H7 (cell line): Measurements from ENCODE around the gene ASRGL1. TPM values are rescaled to one million over a fixed set of nuclear protein-coding genes. Genes with fewer than 3 reads are reported as not detected.
"Not testable (repeated sequence)": the region's sequence is repeated elsewhere in the genome, so short reads cannot be mapped to it uniquely, and the experiment has no call there.

Experiments
- DNase-seq: peaks from one replicate; pipeline ENCODE4 v3.0.0; 2012
- H3K27me3 ChIP-seq: 2 replicates; pipeline ENCODE4 v1.6.0; 2011; ENCODE audit warnings: mild to moderate bottlenecking, low read length; ENCODE audit not compliant: control insufficient read depth, insufficient read depth
- H3K36me3 ChIP-seq: replicated peaks from 2 replicates; pipeline ENCODE4 v1.5.1; 2011; ENCODE audit warnings: low read length; ENCODE audit not compliant: control insufficient read depth, insufficient read depth
- H3K4me3 ChIP-seq: 2 replicates; pipeline ENCODE4 v1.5.1; 2011; ENCODE audit warnings: low read depth, mild to moderate bottlenecking, control low read depth, low read length, moderate library complexity; ENCODE audit not compliant: insufficient read depth
- total RNA-seq: library from RNA; depleted of rRNA; stranded (reverse); fragments of >200 nt; shearing (Covaris generic); gene quantifications from 2 replicates; pipeline ENCODE4 v1.2.3, GENCODE V29; 2014

The ASRGL1 gene
- total RNA-seq, 1 experiment from 2014 or later: 56.3 TPM

DNA sequence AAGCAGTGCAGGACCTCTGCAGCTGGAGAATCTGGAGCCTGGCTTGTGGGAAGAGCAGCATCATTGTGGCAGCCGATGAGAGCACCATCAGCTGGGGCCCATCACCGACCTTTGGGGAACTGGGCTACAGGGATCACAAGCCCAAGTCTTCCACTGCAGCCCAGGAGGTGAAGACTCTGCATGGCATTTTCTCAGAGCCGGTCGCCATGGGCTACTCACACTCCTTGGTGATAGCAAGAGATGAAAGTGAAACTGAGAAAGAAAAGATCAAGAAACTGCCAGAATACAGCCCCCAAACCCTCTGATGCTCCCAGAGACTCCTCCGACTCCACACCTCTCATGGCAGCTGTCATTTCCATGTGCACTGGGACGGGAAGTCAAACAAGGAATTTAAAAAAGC, 35.6 kb downstream of the ASRGL1 start:
- no peak overlapping the region for H3K4me3 ChIP-seq
- DNase-seq: no peak
- no peaks in the 10 kb centered on the region; the same call in 1 of the 2 replicates for H3K36me3 ChIP-seq
- no peaks in the 10 kb centered on the region for H3K27me3 ChIP-seq

DNA sequence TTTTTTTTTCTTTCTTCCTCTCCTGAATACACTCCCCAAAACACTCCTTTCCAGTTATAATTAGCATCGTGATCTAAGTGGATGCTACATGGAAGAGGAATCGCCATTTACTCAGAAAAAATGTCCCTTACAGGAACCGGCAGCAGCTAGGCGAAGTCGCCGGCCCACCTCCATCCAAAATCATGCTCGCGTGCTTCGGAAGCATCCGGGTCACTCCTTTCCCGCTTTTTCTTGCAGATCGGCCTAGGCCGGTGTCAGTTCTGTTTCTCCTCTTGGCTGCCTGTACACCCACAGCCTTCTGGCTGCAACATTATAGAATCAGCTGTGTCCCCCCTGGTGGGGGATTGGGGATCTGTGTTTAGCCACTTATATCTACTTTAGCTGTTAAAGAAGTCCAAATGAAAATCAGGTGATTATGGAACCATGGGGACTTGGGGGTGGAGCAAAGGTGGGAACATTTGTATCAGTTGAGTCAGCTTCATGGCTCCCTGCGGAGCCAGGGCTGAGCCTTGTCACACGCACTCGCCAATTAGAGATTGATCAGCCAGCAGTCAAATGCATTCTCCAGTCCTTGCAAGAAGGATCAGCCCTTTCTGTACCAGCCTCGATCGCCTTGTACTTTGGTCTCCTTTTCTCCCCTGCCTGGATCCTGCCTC, 36.3 kb downstream of the ASRGL1 start:
- no peaks in the 10 kb centered on the region; the same call in 1 of the 2 replicates for H3K36me3 ChIP-seq
- no peaks in the 10 kb centered on the region for H3K27me3 ChIP-seq
- DNase-seq: no peak
- H3K4me3 ChIP-seq: no peak overlapping the region

DNA sequence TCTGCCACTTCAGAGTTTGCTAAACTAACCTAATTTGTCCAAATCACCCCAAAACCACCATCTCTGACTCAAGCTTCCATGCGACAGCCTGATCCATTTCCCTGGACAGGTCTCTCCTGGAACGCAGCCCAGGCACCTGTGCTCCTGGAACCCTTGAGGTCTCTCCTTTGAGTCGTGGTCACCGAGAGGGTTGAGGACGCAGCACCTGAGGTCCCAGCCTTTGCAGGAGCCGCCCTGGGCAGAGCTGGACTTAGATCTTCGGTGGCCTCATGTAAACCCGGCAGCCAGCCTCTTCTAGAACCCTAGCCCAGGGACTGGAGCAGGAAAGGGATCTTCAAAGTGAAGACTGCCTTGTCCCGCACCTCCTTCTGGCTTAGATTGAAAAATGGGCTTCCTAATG, 37.6 kb downstream of the ASRGL1 start:
- H3K36me3 ChIP-seq: no peaks in the 10 kb centered on the region; the same call in 1 of the 2 replicates
- no peak for DNase-seq
- no peaks in the 10 kb centered on the region for H3K27me3 ChIP-seq
- no peak overlapping the region for H3K4me3 ChIP-seq

GRCh38 chr11:62378459-62379063, 41.3 kb downstream of the ASRGL1 start:
- not testable (repeated sequence) for DNase-seq, H3K4me3 ChIP-seq, H3K27me3 ChIP-seq, H3K36me3 ChIP-seq

GRCh38 chr11:62379586-62379985, 42.3 kb downstream of the ASRGL1 start:
- H3K4me3 ChIP-seq, DNase-seq, H3K27me3 ChIP-seq, H3K36me3 ChIP-seq: not testable (repeated sequence)

- not testable (repeated sequence) for H3K27me3 ChIP-seq, H3K36me3 ChIP-seq, H3K4me3 ChIP-seq
- DNase-seq: peak; percentile 48
Measured at GRCh38 chr11:62380821-62381245, 43.6 kb downstream of the ASRGL1 start.

DNA sequence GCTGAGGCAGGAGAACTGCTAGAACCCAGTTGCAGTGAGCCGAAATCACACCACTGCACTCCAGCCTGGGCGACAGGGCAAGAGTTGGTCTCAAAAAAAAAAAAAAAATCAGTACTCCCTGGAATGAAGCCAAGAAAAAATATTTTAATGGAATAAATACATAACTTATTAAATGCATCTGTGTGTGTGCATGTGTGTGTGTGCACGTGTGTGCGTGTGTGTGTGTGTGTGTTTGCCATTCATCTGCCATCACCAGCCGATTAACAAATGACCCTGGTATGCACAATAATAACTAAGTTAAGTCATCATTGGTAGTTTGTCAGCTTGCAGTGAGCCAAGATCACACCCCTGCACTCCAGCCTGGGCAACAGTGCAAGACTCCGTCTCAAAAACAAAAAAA, 46.6 kb downstream of the ASRGL1 start:
- Histone ChIP-seq H3K36me3 (no peaks in the 10 kb centered on the region), H3K4me3 (no peak overlapping the region), H3K27me3 (no peaks in the 10 kb centered on the region)
- DNase-seq: no peak

- H3K27me3 ChIP-seq, DNase-seq: not testable (repeated sequence)
Measured at GRCh38 chr11:62386083-62386482, 48.8 kb downstream of the ASRGL1 start.

DNA sequence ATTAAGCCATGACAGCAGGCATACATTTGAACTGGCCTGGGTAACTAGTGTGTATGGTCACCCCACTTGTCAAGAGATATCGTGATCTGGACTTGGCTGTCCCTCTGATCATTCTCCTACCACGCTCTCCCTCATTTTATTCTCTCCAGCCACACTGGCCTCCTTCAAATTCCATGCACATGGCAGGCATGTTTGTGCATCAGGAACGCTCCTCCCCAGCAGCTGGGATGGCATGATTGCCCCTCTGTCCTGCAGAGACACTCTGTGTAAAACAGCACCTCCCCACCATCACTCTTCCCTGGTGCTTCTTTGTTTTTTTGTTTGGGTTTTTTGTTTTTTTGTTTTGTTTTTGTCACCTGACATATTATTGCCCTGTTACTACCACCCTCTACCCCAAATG, 50.1 kb downstream of the ASRGL1 start:
- Histone ChIP-seq H3K36me3 (no peaks in the 10 kb centered on the region), H3K27me3 (no peaks in the 10 kb centered on the region), H3K4me3 (no peak overlapping the region)
- no peak for DNase-seq

More at GRCh38 chr11:62386083-62386482, 48.8 kb downstream of the ASRGL1 start:
- not testable (repeated sequence) for H3K4me3 ChIP-seq, H3K36me3 ChIP-seq

GRCh38 chr11:62388999-62389398, 51.8 kb downstream of the ASRGL1 start:
- Histone ChIP-seq H3K27me3 (no peaks in the 10 kb centered on the region), H3K36me3 (no peaks in the 10 kb centered on the region), H3K4me3 (no peak overlapping the region)
- DNase-seq: no peak

- Histone ChIP-seq H3K4me3 (no peak overlapping the region), H3K27me3 (no peaks in the 10 kb centered on the region), H3K36me3 (no peaks in the 10 kb centered on the region)
- no peak for DNase-seq
Measured at GRCh38 chr11:62390237-62390636, 53.0 kb downstream of the ASRGL1 start.

DNA sequence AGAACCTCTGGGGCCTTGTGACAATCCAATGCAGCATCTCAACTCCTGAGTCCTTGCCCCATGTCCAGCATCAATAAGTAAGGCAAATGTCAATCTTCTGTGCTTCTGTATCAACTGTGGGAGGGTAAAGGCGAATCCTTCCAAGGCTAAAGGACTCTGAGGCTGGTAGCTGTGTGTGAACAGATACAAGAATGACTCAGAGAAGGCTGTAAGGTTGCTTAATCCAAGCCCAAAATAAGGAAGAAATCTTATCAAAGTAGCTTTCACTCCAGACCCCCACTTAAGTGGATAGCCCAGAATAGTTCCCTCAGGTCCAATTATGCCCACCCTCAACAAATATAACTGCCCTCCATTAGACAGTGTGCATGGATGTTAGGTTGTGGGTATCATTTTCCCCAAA, 53.5 kb downstream of the ASRGL1 start:
- Histone ChIP-seq H3K27me3 (no peaks in the 10 kb centered on the region), H3K36me3 (no peaks in the 10 kb centered on the region), H3K4me3 (no peak overlapping the region)
- no peak for DNase-seq

- H3K27me3 ChIP-seq: no peaks in the 10 kb centered on the region
- peak; percentile 55 for DNase-seq
- H3K4me3 ChIP-seq: no peak overlapping the region
- H3K36me3 ChIP-seq: no peaks in the 10 kb centered on the region
Measured at GRCh38 chr11:62391642-62392425, 54.6 kb downstream of the ASRGL1 start.

GRCh38 chr11:62392506-62392905, 55.3 kb downstream of the ASRGL1 start:
- Histone ChIP-seq H3K27me3 (no peaks in the 10 kb centered on the region), H3K36me3 (no peaks in the 10 kb centered on the region), H3K4me3 (no peak overlapping the region)
- no peak for DNase-seq

DNA sequence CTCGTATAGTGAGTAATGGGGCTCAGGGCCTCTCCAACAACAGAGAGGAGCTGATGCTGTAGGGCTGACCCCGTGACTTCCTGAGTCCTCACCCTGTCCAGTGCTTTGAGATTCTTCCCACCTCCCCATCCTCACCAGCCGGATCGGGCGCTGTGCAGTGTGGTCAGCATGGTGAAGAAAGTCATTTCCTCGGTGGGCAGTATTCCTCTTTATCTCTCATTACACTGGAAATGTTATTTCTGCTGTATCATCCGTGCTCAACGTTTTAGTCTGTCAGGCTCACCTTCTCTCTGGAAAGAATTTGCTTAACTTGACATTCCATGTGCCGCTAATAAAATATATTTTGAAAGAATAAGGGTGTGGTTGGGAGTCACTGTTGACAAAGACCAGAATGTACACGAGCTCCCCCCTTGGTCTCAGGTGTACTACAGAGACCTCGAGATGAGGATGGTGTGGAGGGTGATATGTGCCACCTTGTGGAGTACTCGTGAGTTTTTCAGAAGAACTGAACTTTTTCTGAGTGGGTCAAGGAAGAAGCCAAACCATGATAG, 55.9 kb downstream of the ASRGL1 start:
- H3K4me3 ChIP-seq: no peak overlapping the region
- H3K36me3 ChIP-seq: no peaks in the 10 kb centered on the region
- DNase-seq: no peak
- H3K27me3 ChIP-seq: no peaks in the 10 kb centered on the region
